T-helper 2 cell treated with Interferon-gamma antibody and Interleukin-4, amounts not matched to agents 100 ng/mL and 5 ng/mL, for 36 hours (primary cell): ENCODE measurements around the gene CCR4. TPM values are rescaled to one million over a fixed set of nuclear protein-coding genes. Genes with fewer than 3 reads are reported as not detected.
"Not testable (repeated sequence)": the region's sequence is repeated elsewhere in the genome, so short reads cannot be mapped to it uniquely, and the experiment has no call there.

Experiments used
- intact Hi-C: fragments of 100-400 bp; cut with micrococcal nuclease; formaldehyde crosslinking; loops from one replicate; pipeline ENCODE4 v1.15.1; 2023
- total RNA-seq: library from RNA; stranded (reverse); gene quantifications from 2 replicates; pipeline ENCODE4 v1.2.3, GENCODE V29; 2022

CCR4 gene
- total RNA-seq: 175 and 177 TPM in 2 replicates

- intact Hi-C loops: loop anchor here (5.0 kb wide), 2 partner anchors 71 to 486 kb away; no protein-coding TSS in a partner anchor
These were observed at the start of gene CCR4 for GRCh38 chr3:32951410-32951811. Gene CCR4, plus strand, starts transcription at chr3:32951644. Its CDS starts 1,779 bp downstream, at chr3:32953423.

- intact Hi-C loops: not testable (repeated sequence)
These were observed 48.5 kb upstream of the CCR4 start for GRCh38 chr3:32902887-32903371.

- intact Hi-C loops: no loop called here
These were observed 47.5 kb upstream of the CCR4 start for GRCh38 chr3:32903953-32904352.

GRCh38 chr3:32909999-32910398, 41.4 kb upstream of the CCR4 start:
- intact Hi-C loops: no loop called here

DNA sequence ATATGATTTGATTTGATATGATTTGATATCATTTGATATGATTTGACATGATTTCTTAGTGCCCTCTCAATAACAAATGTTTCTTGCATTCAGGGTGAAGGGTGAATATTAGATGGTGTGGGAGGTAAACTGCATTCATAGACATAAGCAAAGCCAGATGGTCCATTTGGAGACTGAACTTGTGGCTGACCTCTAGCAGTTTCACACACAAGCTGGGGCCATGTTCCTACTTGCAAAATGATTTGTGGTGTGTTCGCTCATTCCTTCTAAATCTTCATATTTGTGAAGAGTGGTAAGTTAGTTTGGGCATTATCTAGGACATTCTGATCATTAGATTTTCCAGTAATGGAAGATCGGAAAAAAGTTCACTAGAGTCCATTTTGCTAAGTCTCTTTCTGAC, 40.5 kb upstream of the CCR4 start:
- intact Hi-C loops: no loop called here

- intact Hi-C loops: no loop called here
These were observed 39.4 kb upstream of the CCR4 start for GRCh38 chr3:32912046-32912445.

- intact Hi-C loops: no loop called here
These were observed 37.5 kb upstream of the CCR4 start for GRCh38 chr3:32913790-32914446.

GRCh38 chr3:32919920-32920319, 31.5 kb upstream of the CCR4 start:
- intact Hi-C loops: no loop called here

DNA sequence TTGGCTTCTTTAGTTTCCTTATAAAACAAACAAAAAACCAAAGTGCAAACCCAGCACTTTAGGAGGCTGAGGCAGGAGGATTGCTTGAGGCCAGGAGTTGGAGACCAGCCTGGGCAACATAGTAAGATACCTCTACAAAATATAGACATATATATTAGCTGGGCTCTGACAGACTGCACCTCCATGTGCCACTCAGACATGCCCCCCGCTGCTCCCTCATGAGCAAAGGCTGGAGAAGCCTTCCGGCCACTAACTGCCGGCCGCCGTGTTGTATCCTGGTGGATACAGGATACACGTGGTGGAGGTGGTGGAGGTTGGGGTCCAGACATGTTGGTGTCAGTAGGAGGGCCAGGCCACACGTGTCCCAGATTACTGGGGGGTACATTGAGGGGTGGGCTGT, 29.4 kb upstream of the CCR4 start:
- intact Hi-C loops: no loop called here

- intact Hi-C loops: loop anchor here (5.0 kb wide), 1 partner anchor 148 kb away; no protein-coding TSS in a partner anchor
These were observed 21.3 kb upstream of the CCR4 start for GRCh38 chr3:32930161-32930560.

DNA sequence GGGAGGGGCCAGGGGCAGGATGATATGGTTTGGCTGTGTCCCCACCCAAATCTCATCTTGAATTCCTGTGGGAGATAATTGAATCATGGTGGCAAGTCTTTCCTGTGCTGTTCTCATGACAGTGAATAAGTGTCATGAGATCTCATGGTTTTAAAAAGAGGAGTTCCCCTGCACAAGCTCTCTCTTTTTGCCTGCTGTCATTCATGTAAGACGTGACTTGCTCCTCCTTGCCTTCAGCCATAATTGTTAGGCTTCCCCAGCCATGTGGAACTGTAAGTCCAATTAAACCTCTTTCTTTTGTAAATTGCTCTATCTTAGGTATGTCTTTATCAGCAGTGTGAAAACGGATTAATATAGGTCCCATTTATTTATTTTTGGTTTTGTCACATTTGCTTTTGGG, 20.2 kb upstream of the CCR4 start:
- intact Hi-C loops: loop anchor here (5.0 kb wide), 1 partner anchor 149 kb away; no protein-coding TSS in a partner anchor

DNA sequence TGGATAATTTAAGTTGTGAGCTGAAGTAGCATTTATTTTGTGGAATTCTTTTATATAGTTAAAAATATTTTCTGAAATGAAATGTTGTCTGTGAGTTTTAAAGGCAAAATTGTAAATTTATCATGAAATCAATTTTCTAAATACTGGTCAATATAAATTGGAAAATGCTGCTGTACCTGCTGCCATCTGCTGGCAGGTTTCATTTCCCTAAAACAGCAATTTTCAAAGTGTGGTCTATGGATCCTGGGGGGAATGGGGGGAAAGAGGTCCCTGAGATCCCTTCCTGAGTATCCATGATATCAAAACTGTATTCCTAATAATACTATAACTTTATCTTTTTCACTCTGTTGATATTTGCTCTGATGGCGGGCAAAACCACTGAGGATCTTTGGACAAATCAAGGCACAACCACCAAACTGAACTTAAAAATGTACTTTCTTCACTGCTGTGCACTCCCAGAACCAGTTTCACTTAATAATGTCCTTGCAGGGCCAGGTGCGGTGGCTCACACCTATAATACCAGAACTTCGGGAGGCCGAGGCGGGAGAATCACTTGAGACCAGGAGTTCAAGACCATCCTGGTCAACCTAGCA, 17.2 kb upstream of the CCR4 start:
- intact Hi-C loops: loop anchor here (1.0 to 5.0 kb wide), 3 partner anchors 152 to 424 kb away; no protein-coding TSS in a partner anchor

GRCh38 chr3:32937331-32937730, 14.1 kb upstream of the CCR4 start:
- intact Hi-C loops: no loop called here

- intact Hi-C loops: loop anchor here (10.0 kb wide), 1 partner anchor 775 kb away; the partner anchor contains the start of gene CLASP2
These were observed 11.7 kb upstream of the CCR4 start for GRCh38 chr3:32939531-32940284.

DNA sequence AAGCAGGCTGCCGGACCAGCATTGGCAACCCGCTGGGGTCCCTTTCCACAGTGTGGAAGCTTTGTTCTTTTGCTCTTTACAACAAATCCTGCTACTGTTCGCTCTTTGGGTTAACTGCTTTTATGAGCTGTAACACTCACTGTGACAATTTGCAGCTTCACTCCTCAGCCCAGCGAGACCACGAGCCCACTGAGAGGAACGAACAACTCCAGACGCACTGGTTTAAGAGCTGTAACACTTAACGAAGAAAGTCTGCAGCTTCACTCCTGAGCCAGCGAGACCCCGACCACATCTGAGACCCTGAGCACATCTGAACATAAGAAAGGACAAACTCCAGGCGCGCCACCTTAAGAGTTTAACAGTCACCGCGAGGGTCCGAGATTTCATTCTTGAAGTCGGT, 10.7 kb upstream of the CCR4 start:
- intact Hi-C loops: loop anchor here (10.0 kb wide), 1 partner anchor 774 kb away; the partner anchor contains the start of gene CLASP2

- intact Hi-C loops: loop anchor here (10.0 kb wide), 1 partner anchor 770 kb away; the partner anchor contains the start of gene CLASP2
These were observed 6.3 kb upstream of the CCR4 start for GRCh38 chr3:32945136-32945535.

DNA sequence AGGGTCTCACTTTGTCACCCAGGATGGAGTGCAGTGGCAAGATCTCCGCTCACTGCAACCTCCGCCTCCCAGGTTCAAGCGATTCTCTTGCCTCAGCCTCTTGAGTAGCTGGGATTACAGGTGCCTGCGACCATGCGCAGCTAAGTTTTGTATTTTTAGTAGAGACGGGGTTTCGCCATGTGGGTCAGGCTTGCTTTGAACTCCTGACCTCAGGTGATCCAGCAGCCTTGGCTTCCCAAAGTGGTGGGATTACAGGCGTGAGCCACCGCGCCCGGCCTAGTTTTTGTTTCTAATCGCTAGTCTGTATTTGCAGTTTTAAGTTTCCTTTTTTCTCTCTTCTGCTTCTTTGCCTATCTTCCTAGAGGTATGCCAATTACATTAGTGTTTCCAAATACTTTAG, 5.8 kb upstream of the CCR4 start:
- intact Hi-C loops: loop anchor here (10.0 kb wide), 1 partner anchor 769 kb away; the partner anchor contains the start of gene CLASP2

GRCh38 chr3:32946973-32947788, 4.3 kb upstream of the CCR4 start:
- intact Hi-C loops: loop anchor here (1.0 to 10.0 kb wide), 5 partner anchors 83 to 768 kb away; partner anchors contain the start of gene CLASP2

- intact Hi-C loops: loop anchor here (1.0 to 10.0 kb wide), 6 partner anchors 58 to 767 kb away; partner anchors contain the start of gene CLASP2
These were observed 3.6 kb upstream of the CCR4 start for GRCh38 chr3:32947789-32948238.
